NCI-H2196 (cell line): ENCODE results near the gene GPX3.
A peak's percentile ranks its signal among the peaks of the same experiment; 100 is the strongest.

ENCODE experiments used
- DNase-seq: peaks from one replicate; lab custom pipeline; 2025; ENCODE audit not compliant: unreplicated experiment; lab: John Stamatoyannopoulos, UW

GPX3 gene

DNA sequence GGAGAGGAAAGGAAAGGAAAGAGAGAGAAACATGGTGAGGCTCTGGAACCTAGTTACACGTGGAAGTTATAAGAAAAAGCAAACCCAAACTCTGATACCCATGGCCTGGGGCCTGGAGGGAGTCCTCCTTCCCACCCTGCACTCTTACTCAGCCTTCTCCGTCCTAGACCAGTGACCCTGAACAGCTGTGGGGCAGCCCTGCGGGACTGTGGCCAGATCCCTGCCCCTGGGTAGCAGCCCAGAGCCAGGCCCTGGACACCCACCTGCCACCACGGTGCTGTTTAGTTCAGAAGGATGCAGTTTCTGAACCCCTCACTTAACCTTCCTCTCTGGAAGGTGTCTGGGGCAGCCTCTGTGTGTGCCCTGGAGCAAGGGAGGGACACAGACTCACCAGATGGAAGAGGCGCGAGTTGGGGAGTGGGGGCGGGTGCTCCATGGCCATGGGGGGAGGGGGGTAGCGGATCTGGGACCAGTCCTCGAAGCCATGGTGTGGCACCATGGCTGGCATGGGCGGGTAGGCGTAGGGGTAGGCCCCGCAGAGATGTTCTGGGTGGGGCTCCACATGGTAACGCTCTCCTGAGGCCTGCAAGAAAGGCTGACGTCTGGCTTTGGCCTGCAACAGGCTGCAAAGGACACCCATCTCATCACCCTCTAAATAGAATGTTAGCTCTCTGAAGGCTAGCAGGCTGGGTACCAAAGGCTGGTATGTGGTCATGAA is 13.0 kb downstream of the GPX3 start:
- no peak for DNase-seq

DNA sequence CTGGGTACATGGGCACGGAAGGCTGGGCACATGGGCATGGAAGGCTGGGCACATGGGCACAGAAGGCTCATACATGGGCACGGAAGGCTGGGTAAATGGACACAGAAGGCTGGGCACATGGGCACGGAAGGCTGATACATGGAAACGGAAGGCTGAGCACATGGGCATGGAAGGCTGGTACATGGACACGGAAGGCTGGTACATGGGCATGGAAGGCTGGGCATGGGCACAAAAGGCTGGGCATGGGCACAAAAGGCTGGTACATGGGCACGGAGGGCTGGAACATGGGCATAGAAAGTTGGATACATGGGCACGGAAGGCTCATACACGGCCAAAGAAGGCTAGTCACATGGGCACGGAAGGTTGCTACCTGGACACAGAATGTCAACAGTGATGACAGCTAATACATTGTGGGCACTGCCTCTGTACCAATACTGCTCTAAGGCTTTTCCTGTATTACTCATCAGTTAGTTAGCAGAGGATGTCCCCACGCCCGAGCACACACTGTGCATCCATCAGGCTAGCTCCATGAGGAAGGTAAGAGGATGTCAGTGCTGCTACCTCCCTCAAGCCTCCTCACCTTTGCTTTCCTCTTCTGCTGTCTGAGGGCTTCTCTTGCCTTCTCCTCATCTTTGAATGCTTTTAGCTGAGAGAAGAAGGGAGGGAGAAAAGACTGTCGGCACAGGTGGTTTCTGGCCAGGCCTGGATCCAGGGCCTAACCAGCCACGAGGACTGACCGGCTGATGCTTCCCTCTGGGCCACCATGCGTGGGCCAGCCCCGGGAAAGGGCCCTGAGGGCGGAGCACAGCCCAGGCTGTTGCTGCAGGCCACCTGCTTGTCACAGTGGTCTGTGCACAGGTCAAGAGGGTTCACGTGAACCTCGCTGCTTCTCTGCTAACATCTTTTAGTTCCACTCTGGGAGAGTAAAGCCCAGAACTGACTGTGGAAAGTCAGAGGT is 14.3 kb downstream of the GPX3 start:
- DNase-seq, result no peak

DNA sequence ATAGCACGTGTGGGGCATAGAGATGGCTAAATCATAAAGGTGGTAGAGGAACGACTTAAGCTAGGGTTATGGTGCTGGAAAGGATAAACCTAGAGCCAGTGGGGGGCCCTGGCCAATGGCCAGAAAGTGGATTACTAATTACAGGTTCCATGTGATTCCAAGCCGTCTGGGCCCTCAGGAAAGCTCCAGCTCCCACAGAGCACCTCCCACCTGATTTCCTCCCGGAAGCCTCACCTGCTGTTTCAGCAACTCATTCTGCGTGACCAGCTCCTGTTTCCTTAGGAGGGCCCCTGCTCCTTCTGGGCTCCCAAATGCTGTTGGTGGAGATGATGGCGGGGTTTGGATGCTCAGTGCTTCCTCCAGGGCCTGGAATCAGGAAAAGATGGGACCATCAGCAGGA is 16.2 kb downstream of the GPX3 start:
- DNase-seq, result no peak

DNA sequence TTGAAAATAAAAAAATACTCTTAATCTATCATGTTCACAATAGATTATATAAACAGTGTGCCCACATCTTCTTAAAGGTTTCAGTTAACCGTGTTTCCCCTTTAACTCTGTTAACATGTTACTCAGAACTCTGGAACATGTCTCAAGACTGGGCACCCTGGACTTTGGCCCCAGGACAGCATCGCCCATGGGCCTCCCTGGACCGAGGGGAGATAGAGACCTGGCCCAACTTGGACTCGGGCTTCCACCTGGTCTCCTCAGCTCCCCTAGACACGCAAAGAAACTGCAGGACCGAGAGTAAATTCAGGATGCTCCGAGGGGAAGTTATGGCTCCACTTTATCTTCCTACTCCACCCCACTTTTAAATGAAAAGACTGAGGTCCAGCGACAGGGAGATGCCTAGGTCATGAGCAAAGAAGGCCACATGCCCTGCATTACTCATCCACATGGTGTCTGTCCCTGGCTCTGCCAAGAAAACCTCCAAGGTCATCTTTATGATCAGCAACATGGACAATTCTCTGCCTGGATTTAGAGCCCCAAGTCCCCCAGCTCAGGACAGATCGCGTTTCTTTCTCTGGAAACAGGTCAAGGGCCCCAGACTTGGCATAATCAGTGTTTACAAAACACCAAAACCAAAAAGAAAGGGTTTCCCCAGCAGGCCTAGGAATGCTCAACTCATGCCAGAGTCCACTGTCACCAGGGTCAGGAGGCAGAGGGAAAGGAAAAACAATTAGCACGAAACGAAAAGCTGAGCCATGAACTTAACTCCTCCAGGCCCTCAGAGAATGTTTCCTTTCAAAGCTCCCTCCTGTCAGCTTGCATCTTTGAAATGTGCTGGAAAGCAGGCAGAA is 17.4 kb downstream of the GPX3 start:
- no peak for DNase-seq

DNA sequence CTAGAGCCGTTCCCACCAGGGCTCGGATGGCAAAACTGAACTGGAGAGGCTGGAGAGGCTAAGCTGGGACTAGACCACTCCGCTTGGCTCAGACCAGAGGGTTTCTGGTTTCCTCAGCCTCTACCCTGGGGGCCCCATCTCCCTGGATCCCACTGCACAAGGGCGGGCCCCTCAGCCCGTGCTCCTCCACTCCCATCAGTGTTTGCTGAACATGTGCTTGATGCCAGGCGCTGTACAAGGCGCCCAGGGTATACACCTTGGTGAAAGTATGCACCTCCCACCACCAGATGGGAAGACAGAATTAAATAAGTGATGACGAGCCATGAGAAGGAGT is 18.0 kb downstream of the GPX3 start:
- no peak for DNase-seq

DNA sequence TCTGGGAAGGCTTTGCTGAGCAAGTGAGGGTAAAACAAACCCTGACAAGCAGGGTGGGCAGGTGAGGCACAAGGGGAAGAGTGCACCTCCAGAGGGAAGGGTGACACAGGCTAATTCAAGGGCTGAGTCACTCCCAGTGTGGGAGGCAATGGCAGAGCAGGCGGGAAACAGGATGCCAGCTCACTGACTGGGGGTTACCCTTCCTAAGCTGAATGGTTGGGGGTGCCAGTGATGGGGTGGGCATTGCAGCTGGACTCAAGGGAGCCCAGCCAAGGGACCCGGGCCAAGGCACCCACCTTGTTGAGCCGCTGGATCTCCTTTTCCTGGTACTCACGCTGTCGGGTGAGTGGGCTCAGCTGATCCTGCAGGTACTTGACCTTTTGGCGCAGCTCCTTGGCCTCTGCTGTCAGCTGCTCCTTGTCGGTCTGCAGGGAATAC is 18.4 kb downstream of the GPX3 start:
- no peak for DNase-seq

DNA sequence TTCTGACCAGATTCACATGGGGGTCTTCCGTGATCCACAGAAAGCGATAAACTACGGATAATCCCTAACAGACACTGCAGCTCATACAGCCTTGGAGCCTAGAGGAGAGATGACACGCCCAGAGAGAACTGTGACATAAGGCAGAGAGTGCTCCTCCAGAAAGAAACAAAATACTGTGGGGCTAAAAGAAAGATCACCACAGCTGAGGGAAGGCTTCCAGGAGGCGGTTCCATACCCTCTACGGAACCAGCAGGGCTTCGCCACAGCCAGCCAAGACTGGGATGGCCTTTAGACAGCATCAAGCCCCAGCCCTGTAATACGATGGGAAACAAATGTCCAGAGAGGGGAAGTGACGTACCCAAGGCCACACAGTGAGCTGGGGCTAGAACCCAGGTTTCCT is 19.3 kb downstream of the GPX3 start:
- DNase-seq, result no peak

DNA sequence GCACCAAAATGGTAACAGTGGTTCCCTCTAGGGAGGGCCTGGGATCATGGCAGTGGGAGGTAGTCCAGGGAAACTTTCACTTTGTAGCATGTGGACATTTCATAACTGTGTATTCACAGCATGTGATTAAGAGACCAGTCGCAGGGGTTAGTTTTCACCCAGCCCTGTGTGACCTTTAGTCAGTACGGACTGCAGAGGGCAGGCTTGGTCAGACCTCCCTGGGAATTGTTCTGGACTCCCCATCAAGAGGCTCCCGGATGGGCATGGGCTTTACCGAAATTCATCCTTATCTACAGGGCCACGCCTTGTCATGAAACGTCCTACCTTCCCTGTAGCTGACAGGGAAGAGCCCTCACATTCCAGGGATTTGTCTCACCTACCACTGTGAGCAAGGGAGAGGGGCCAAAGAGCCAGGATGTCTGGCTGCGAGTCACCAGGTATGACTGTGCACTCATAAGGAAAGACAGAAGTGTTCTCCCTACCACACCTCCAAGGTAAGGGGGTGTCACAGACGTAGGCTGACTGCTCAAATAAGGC is 19.9 kb downstream of the GPX3 start:
- DNase-seq, result no peak

DNA sequence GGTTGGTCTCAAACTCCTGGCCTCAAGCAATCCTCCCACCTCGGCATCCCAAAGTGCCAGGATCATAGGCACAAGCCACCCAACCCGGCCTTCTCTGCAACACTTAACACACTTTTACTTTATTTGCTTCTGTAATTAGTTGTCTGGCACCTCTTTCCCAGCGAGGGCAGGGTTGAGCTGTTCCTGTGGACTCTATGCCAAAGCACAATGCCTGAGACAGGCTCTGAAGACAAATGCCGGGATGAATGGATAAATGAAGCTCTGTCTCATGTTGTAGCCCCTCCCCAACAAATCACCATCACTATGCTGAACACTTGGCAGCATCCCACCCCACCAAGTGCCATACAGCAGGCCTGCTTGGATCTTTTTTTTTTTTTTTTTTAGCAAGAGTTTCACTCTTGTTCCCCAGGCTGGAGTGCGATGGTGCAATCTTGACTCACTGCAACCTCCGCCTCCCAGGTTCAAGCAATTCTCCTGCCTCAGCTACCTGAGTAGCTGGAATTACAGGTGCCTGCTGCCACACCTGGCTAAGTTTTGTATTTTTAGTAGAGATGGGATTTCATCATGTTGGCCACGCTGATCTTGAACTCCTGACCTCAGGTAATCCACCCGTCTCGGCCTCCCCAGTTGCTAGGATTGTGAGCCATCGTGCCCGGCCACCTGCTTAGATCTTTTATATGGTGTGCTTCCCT is 21.3 kb downstream of the GPX3 start:
- no peak for DNase-seq

DNA sequence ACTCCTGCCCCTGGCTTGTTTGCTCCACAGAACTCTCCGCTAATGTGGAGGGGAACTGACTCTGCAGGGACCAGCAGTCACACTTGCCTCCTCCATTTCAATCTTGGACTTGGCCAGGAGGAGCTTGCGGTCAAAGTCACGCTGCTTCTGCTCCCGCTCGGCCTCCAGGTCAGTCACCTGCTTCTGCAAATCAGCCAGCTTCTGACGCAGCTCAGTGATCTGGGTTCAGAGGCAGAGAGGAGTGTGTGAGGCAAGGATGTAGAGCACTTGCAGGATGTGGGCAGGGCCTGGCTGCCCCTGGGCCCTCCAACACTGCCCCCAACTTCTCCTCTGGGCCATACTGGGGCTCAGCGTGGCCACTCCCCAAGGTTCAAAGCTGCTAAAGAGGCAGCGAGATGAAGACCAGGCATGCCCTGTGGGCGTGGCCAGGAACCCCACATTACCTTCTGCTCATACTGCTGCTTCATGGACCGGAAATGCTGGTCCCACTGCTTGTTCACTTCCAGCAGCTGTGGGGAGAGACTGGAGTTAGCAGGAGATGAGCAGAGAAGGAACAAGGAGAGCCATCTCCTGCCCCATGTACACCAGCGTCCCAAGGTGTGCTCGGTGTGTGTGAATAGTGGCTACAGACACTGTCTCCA is 22.2 kb downstream of the GPX3 start:
- no peak for DNase-seq

DNA sequence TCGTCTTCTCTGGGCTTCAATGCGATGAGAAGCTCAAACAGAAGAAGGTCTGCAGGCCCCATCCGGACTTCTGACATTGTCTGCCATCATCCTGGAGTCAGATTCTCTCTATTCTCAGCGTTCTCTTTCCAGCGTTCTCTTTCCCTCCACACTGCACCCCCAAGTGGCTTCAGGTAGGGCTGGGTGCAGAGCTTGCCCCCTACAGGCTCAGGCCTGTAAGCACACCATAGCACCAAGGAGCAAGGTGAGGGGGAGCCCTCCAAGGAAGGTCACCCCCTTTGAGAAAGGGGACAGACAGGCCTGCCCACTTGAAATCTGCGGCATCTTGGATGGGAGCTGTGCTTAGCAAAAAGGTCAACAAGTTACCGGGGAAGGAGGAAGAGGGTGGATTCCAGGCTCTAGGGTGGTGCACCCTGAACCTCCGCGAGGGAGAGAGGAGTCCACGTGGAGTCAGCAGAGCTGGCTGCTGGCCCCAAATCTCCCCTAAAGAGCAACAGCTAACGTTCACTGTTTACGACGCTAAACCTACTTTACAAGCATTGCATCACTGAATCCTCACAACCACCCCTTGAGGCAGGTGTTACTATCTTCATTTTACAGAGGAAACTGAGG is 27.5 kb downstream of the GPX3 start:
- DNase-seq, result no peak

DNA sequence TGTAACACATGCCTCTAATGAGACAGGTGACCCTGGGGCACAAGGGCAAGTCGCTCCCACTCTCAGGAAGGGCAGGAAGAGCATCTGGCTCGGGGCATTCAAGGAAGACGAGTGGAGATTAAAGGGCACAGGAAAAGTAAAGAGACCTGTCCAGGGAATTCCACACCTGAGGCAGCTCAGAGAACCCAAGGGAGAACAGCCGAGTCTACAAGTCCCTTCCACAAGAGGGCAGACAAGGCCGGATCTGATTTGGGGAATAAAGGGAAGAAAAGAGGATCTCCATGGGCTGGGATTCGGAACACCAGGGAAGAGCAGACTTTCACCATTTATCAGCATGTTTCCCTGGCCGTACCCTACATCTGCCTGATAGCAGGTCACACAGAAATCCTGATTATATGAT is 28.1 kb downstream of the GPX3 start:
- no peak for DNase-seq

DNA sequence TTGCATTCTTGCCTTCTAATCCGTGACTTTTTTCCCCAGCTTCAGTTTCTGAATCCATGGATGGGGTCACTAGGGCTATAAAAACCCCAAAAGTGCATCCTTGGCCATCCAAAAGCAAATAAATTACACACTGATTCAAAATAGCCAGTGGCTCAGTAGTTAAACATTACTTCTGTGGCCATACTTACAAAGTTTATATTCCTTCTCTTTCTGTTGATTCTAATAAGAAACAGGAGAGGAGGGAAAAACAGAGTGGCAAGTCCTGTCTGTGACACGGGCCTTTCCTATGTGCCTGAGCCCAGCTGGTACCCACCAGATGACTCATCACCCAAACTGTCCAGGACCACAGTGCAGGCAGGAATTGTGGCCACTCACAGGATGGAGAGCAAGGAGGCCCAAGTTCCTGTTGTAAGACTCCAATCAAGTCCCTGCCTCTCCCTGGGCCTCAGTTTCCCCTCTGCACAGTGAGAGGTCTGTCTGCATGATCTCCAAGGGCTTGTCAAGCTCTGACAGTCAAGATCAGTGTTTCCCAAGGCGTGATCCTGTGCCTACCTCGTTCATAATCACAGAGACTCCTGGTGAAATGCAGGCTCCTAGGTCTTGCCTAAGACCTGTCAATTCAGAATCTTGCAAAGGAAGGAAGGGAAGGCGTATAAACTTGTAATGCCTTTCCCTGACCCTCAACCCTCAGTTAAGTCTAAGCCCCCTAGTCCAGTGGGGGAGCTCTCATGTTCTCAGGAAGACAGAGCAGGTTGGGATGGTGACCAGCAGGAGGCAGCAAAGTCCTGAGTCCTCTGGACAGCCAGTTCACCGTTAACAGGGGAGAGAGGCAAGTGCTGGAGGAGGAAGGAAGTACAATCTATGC is 30.9 kb downstream of the GPX3 start:
- DNase-seq, result peak; percentile 56

DNA sequence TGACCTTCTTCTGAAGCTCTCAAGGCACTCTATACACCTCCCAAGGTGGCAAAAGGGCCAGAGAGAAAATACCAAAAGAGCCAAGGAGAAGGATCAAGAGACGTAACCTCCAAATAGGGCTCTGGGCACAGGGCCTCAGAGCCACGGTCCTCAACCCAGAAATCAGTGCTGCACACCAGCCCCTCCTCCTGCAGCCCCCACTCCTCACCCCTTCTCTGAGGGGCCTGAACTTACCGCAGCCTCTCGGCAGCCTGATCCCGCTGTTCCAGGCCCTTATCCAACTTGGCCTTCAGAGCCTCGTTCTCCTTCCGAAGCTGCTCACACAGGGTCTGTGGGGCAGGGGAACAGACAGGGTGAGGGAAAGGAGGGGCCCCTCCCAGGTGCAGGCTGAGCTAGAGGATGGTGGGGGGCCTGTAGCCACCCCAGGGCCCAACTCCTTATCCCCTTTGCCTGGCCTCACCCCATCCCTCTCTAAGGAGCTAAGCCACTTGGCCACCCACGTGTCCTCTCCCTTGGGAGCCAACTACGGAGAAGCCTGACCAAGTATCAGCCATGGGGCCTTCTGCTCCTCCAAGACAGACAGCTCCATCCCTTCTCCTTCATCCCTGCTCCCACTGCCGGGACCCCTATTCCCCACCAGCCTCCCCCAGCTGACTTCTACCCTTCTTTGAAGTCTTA is 31.7 kb downstream of the GPX3 start:
- no peak for DNase-seq

DNA sequence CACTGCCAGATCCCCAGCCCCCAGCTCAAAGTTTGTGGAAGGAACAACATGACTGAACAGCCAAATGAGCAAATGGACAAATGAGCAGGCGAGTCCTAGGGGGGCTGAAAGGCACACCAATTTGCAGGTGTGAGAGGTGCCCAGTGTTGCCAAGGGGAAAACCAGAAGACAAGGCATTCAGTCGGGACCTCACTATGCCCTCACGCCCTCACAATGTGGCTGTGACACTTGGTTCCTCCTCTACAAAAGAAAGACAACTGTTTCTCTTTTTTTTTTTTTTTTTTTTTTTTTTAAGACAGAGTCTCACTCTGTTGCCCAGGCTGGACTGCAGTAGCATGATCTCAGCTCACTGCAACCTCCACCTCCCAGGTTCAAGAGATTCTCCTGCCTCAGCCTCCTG is 32.4 kb downstream of the GPX3 start:
- DNase-seq, result no peak

DNA sequence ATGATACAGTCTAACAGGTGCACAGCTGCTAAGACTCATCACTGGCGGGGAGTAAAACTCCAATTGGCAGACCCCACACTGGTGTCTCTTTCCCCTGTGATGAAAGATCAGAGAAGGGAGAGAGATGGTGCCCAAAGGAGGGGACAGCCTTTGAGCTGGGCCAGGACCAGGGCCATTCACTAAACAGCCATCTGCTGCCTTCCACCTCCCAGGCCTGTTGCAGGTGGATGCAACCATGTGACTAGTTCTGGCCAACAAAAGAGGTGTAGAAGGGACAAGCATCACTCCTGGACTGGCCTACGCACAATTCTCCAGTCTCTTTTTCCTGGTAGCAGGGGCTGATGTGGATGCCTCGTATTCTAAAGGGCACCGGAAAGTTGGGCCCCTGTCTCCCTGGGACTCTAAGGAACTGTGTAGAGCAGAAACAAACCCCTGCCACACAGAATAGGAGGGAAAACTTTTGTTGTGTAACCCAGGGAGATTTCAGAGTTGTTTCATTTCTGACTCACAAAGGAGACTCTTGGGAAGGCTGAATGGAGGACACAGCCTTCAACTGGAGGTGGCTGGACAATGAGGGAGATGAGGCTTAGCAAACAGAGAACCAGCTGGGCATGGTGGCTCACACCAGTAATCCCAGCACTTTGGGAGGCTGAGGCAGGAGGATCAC is 33.5 kb downstream of the GPX3 start:
- no peak for DNase-seq

DNA sequence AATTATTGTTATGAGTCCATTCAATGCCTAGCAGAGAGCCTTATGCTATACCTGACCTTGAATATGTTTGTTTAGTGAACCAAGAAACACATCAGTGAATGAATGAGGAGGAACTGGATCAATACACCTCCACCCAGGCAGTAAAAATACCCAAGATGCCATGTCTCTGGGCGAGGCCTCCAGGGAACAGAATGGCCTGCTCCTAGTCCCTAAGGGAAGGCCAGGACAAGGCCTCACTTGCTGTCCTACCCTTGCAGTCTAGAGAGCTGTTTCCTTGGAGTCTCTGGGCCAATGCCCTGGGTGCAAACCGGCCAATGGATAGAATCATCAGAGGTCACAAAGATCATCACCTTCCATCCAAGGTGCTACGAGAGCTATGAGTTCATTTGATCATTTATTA is 34.3 kb downstream of the GPX3 start:
- no peak for DNase-seq

DNA sequence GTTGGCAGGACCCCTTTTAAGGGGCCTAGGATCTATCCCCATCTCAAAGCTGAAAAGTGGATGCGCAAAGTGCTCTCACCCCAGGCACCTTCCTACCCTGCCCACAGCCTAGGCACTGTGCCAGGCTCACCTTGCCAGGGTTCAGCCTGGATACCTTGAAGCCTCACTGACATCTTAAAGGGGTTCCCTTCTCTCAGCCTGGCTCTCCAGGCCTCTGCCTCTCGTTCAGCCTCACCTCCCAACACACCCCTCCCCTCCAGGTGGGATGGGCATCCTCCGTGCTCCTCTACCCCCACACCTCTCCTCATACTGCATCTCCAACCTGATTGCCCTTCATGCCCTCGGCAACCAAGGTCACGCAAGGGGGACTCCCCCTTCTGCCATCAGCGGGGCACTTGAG is 34.9 kb downstream of the GPX3 start:
- no peak for DNase-seq
